Epidermal melanocyte (primary cell): ENCODE data around the gene KCNQ2.
"Not testable (repeated sequence)": the region's sequence is repeated elsewhere in the genome, so short reads cannot be mapped to it uniquely, and the experiment has no call there.

Experiments
- DNase-seq: peaks from one replicate; pipeline ENCODE4 v3.0.0; 2011; ENCODE audit warnings: low spot score; ENCODE audit not compliant: insufficient read length

Gene KCNQ2

DNA sequence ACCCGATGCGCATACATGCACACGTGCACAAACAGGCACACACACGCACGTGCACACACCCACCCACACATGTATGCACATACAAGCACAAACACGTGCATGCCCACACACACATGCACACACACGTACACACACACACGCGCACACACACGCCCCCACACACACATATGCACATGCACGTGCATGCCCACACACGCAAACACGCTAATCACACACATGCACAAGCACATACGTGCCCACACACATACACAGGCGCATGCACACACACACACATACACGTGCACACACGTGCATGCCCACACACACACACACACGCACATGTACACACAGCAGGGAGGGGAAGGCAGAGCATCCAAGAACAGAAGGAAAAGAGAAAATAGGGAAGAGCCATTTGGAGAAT is 84.5 kb downstream of the KCNQ2 start:
- DNase-seq: no peak

DNA sequence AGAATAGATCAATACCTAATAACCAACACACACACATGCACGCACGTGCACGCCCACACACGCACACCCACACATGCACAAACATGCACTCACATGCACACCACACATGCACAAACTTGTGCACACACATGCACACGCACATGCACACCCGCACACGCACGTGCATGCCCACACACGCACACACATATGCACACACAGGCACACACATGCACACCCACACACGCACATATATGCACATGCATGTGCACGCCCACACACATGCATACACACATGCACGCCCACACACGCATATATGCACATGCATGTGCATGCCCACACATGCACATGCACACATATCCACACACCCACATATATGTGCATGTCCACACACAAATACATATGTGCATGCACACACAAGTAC is 85.1 kb downstream of the KCNQ2 start:
- no peak for DNase-seq

DNA sequence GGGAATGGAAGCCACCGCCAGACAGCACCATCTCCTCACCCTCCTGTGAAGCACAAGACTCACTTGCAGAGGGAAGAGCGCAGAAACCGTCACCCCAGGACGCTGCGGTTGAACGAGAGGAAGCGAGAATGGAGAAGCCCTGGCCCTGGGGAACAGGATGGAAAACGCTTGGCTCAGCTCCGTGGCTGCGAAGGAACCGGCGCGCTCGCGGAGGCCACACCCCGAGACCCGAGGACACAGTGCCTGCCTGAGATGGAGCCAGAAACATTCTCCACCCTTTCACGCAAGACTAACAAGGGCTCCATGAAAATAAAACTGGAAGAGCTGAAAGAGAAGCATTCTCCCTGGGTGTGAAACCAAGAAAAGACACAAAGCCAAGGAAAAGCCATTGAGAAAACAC is 86.0 kb downstream of the KCNQ2 start:
- no peak for DNase-seq

DNA sequence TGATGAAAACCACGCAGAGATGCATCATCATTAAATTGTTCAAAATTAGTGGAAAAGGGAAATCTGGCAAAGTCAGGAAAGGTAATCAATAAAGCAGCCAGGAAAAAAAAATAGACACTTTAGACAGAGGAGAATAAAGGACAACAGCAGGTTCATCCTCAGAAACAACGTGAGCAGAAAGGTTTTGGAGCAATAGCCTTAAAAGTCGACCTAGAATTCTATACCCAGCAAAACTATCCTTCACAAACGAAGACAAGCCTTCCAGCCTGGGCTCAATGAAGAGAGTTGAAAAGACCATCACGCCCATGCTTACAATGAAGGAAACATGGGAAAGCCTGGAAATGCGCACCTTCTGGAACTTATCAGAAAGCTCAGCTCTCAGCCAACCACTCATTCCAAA is 86.6 kb downstream of the KCNQ2 start:
- DNase-seq: no peak

DNA sequence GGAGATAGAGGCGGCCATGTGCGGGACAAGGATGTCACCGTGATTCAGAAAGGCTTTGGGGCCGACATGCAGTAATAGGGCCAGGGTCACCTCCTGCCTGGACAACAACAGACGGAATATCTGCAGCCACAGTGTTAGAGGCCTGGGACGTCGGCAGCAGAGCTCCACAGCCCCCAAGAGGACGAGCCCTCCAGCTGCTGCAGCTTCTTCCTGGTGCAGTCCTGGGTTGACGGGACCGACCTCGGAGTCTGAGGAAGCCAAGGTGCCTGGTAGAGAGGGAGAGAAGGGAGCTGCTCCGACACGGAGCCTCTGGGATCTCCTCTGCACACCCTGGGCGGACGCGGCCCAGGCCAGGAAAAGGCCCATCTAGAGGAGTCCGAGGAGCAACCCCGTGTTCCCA is 88.1 kb downstream of the KCNQ2 start:
- no peak for DNase-seq

DNA sequence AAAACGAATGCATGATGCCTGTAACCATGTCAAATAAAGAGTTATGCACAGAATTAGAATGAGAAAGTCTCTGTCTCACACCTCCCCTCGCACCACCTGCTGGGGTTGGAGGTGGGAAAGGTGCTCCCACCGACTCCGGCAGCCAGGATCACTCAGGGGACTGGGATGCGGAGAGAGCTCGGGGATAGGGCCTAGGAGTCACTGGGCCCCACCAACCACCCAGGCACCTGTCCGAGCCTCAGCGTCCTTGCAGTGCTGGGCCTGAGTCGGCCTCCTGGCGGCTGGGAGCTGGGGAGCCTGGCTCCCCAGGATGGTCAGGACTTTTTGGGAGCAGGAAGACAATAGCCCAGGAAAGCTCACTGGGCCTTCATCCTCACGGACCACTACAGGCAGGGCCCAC is 88.9 kb downstream of the KCNQ2 start:
- DNase-seq: no peak

GRCh38 chr20:63382551-63383300 is 89.7 kb downstream of the KCNQ2 start:
- DNase-seq: no peak

GRCh38 chr20:63381781-63382431 is 90.5 kb downstream of the KCNQ2 start:
- DNase-seq: peak; percentile 72

DNA sequence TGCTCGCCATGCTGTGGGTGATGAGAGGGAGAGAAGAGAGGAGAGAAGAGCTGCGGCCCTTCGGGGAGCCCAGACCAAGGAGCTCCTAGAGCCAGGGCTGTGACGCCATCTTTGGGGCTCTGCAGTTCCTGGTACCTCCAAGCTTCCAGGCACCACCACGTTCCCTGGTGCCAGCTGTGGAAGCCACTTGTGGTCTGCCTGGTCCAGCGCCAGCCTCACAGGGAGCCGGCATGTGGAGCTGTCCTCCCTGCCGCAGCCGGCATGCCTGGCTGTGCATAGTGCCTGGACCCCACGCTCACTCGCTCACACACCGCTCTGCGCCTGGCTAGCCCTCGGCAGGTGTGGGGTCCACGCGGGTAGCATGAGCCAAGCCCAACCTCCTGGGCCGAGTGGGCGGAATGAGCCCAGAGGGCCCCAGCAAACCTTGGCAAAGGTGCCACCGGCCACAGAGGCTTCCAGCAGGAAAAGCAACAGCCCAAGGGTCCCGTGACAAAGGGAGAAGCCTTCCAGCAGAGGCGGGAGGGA is 92.0 kb downstream of the KCNQ2 start:
- DNase-seq: no peak

GRCh38 chr20:63379872-63380271 is 92.6 kb downstream of the KCNQ2 start:
- DNase-seq: not testable (repeated sequence)

- no peak for DNase-seq
Observed at GRCh38 chr20:63379296-63379695, 93.2 kb downstream of the KCNQ2 start.

DNA sequence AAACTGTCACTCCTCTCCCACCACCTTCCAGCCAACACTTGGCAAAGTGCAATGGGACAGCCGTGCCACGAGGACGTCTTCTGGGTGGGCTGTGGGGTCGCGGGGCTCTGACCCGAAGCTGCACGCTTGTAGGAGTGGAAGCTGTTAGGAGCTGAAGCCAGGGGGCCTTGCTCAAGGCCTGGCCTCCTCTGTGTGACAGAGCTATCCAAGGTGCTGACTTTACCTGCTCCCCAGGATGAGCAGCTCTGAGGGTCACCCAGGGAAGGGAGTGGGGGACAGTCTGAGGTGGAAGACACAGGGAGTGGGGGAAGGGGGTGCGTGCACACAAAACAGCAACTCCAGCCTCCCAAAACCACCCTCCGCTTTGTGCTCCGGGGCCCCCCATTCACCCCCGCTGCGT is 93.8 kb downstream of the KCNQ2 start:
- DNase-seq: no peak

GRCh38 chr20:63377951-63378381 is 94.5 kb downstream of the KCNQ2 start:
- DNase-seq: no peak

GRCh38 chr20:63377256-63377941 is 95.1 kb downstream of the KCNQ2 start:
- DNase-seq: no peak

DNA sequence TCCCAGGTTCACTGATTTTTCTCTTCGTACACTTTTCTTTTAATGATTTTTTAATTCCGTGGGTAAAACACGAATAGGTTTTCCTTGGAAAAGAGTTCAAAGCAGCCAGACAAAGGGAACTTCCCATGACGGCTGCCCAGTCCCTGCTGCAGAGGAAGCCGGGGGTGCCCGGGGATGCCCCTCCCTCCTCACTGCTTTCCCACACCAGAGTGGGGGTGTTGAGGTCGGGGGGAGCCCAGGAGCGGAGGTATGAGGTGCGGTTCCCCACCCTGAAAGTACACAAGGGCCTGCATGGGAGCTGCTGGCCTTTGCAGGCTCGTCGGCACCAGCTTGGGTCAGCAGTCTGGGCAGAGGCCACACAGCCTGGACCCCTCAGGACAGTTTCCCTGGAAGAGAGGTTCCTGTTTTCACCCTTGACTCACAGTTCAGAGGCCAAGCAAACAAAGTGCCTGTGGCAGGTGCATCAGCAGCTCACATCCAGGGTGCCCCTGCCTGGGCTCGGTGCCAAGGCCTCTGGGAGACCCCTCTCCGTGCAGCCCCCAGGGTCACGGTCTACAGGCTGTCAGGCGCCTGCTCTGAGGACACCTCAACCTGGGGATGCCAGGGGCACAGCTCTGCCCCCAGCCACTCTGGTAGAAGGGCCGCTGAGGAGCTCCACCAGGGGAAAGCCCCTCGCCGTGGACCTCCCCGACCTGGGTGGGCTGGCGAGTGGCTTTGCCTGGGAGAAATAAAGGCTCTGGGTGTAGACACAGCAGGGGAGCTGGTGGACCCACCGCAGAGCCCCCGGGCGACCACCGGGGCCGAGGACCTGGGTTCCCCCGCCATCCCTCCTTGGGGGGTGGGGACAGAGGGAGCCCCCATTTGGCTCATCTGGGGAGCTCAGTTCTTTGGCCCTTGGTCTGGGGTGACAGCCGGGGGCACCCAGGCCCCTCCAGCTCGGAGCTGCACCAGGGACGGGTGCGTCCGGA is 95.9 kb downstream of the KCNQ2 start:
- DNase-seq: no peak

DNA sequence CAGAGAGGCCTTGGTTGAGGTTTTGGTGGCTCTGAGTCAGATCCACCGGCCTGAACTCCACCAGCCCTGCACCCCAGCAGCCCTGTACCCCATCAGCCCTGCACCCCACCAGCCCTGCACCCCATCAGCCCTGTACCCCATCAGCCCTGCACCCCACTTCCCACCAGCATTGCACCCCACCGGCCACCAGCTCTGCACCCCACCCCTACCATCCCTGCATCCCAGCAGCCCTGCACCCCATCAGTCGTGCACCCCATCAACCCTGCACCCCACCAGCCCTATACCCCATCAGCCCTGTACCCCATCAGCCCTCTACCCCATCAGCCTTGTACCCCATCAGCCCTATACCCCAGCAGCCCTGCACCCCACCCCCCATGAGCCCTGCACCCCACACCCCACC is 97.0 kb downstream of the KCNQ2 start:
- no peak for DNase-seq

- DNase-seq: no peak
Observed at GRCh38 chr20:63374504-63374903, 98.0 kb downstream of the KCNQ2 start.

GRCh38 chr20:63373996-63374395 is 98.5 kb downstream of the KCNQ2 start:
- no peak for DNase-seq

DNA sequence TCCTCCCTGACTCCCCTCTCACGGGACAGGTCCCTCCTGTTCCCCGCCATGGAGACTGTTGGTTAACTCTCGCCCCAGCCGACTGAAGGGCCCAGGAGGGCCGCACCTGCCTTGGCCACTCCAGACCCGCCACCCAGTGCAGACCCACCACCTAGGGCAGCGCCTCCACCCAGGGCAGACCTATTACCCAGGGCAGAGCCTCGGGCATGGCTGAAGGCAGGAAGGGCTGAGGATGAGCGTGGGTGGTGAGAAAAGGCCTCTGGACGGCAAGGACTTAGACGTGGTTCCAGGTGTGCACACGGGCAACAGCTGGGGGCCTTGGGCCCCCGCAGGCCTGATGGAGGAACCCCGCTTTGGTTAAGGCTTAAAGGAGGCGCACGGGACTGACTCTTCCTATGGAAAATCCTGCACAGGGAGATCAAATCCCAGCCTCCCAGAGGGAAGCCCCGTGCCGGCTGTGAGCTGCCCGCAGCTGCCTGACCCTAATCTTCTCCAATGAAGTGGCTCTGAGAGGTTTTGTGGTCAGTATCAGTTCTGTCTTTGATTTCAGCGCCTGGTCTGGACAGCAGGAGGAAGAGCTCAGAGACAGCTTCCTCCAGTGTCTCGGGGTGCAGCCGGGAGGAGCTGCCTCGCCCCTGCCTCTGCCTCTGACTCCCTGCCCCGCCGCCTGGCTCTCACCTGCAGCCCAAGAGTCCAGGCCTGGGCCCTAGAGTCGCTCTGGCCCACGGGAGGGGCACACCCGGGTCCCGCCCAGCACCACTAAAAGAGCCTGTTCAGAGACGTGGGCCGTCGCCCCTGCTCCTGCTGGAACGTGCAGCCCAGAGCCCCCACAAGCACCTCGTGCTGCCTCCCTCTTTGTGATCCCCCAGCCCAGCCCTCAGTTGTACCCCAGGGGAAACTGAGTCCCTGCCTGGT is 99.2 kb downstream of the KCNQ2 start:
- DNase-seq: no peak

- no peak for DNase-seq
Observed at GRCh38 chr20:63371291-63371865, 101.1 kb downstream of the KCNQ2 start.
